ENCODE results near the gene SLC7A8.
A peak's percentile ranks its signal among the peaks of the same experiment; 100 is the strongest.

SLC7A8 gene

GRCh38 chr14:23182372-23183157 is 895 bp downstream of the SLC7A8 start:
- no peak for DNase-seq

GRCh38 chr14:23181946-23182345 is 1.5 kb downstream of the SLC7A8 start:
- no peak for DNase-seq

- DNase-seq, result no peak
Measured at GRCh38 chr14:23181453-23181852, 2.0 kb downstream of the SLC7A8 start.

GRCh38 chr14:23177181-23177580 is 6.3 kb downstream of the SLC7A8 start:
- DNase-seq, result peak in 1 of 2 experiments; percentile 8

GRCh38 chr14:23175823-23176222 is 7.6 kb downstream of the SLC7A8 start:
- DNase-seq, result no peak

- no peak for DNase-seq
Measured at GRCh38 chr14:23174296-23175184, 8.9 kb downstream of the SLC7A8 start.

GRCh38 chr14:23173796-23174195 is 9.7 kb downstream of the SLC7A8 start:
- DNase-seq, result no peak

GRCh38 chr14:23173031-23173430 is 10.4 kb downstream of the SLC7A8 start:
- DNase-seq, result no peak

GRCh38 chr14:23172574-23172973 is 10.9 kb downstream of the SLC7A8 start:
- no peak for DNase-seq

GRCh38 chr14:23172096-23172495 is 11.4 kb downstream of the SLC7A8 start:
- DNase-seq, result no peak

- DNase-seq, result no peak
Measured at GRCh38 chr14:23171222-23171975, 12.1 kb downstream of the SLC7A8 start.

GRCh38 chr14:23169622-23170021 is 13.8 kb downstream of the SLC7A8 start:
- no peak for DNase-seq

- DNase-seq, result no peak
Measured at GRCh38 chr14:23168246-23168645, 15.2 kb downstream of the SLC7A8 start.

GRCh38 chr14:23167116-23167847 is 16.2 kb downstream of the SLC7A8 start:
- no peak for DNase-seq

GRCh38 chr14:23164949-23165348 is 18.5 kb downstream of the SLC7A8 start:
- no peak for DNase-seq

- DNase-seq, result no peak
Measured at GRCh38 chr14:23164250-23164649, 19.2 kb downstream of the SLC7A8 start.

- no peak for DNase-seq
Measured at GRCh38 chr14:23163830-23164229, 19.6 kb downstream of the SLC7A8 start.

- no peak for DNase-seq
Measured at GRCh38 chr14:23162800-23163199, 20.7 kb downstream of the SLC7A8 start.

GRCh38 chr14:23162005-23162404 is 21.5 kb downstream of the SLC7A8 start:
- no peak for DNase-seq

GRCh38 chr14:23160924-23161522 is 22.4 kb downstream of the SLC7A8 start:
- no peak for DNase-seq

- no peak for DNase-seq
Measured at GRCh38 chr14:23159532-23159931, 23.9 kb downstream of the SLC7A8 start.

GRCh38 chr14:23158779-23159178 is 24.7 kb downstream of the SLC7A8 start:
- no peak for DNase-seq

Measured in SHP77 (cell line).